Measurements from ENCODE around the gene TTN.

- TF ChIP-seq CTCF (conservative IDR thresholded peaks at IDR 0.05 in 1 of 2, IDR thresholded peaks at IDR 0.05 in 1 of 2; ENCODE audit: low read depth in 1 of 2, low read length in 2 of 2): no peak
- no peak for TF ChIP-seq EZH2 (IDR thresholded peaks at IDR 0.05; ENCODE audit: low read length, missing control alignments)
Observed at GRCh38 chr2:178756843-178757242, 50.4 kb downstream of the TTN start.

All from fibroblast of lung (primary cell).